Neural cell (in vitro differentiated cells): ENCODE measurements around the gene ATP9B. TPM values are rescaled to one million over a fixed set of nuclear protein-coding genes. Genes with fewer than 3 reads are reported as not detected.

Experiments
- H2AFZ ChIP-seq: fragments of 200-600, 300-800 bp; sonication (generic), shearing (Covaris generic); 2 replicates; pipeline ENCODE4 v1.6.0; 2014; ENCODE audit warnings: low read depth, mild to moderate bottlenecking, antibody characterized with exemption, low read length, moderate library complexity
- H3F3A ChIP-seq: fragments of 200-600 bp; shearing (Covaris generic); 2 replicates; pipeline ENCODE4 v1.6.1; 2016; ENCODE audit warnings: mild to moderate bottlenecking, moderate library complexity, mixed read lengths, antibody characterized with exemption, low read length; ENCODE audit not compliant: insufficient read depth, poor library complexity, severe bottlenecking
- H3K27ac ChIP-seq: fragments of 200-600, 300-800 bp; sonication (generic), shearing (Covaris generic); 2 replicates; pipeline ENCODE4 v1.5.1; 2014; ENCODE audit warnings: mild to moderate bottlenecking, low read length, moderate library complexity
- H3K27me3 ChIP-seq: fragments of 300-800, 200-600 bp; sonication (generic), shearing (Covaris generic); 2 replicates; pipeline ENCODE4 v1.6.0; 2014; ENCODE audit warnings: mild to moderate bottlenecking, low read depth, low read length, moderate library complexity; ENCODE audit not compliant: insufficient read depth
- H3K36me3 ChIP-seq: fragments of 300-800, 200-600 bp; sonication (generic), shearing (Covaris generic); 2 replicates; pipeline ENCODE4 v1.5.1; 2014; ENCODE audit warnings: mild to moderate bottlenecking, antibody characterized with exemption, low read length, moderate library complexity; ENCODE audit not compliant: insufficient read depth
- H3K4me2 ChIP-seq: fragments of 300-800, 200-600 bp; sonication (generic), shearing (Covaris generic); 2 replicates; pipeline ENCODE4 v1.6.0; 2014; ENCODE audit warnings: mild to moderate bottlenecking, low read length
- H3K4me3 ChIP-seq: fragments of 300-800, 200-600 bp; sonication (generic), shearing (Covaris generic); 2 replicates; pipeline ENCODE4 v1.5.1; 2014; ENCODE audit warnings: mild to moderate bottlenecking, low read length, moderate library complexity
- H3K79me2 ChIP-seq: fragments of 200-600 bp; shearing (Covaris generic); replicated peaks from 2 replicates; pipeline ENCODE4 v1.6.0; 2014; ENCODE audit warnings: mild to moderate bottlenecking, low read length, moderate library complexity; ENCODE audit not compliant: insufficient read depth
- H3K9ac ChIP-seq: fragments of 300-800, 200-600 bp; sonication (generic), shearing (Covaris generic); 2 replicates; pipeline ENCODE4 v1.6.1; 2016; ENCODE audit warnings: mild to moderate bottlenecking, low read length, mixed read lengths
- H3K9me2 ChIP-seq: fragments of 200-600 bp; shearing (Covaris generic); 2 replicates; pipeline ENCODE4 v1.6.1; 2016; ENCODE audit warnings: mild to moderate bottlenecking, low read length, mixed read lengths; ENCODE audit not compliant: insufficient read depth
- H3K9me3 ChIP-seq: fragments of 200-600, 300-800 bp; sonication (generic), shearing (Covaris generic); 2 replicates; pipeline ENCODE4 v1.6.1; 2016; ENCODE audit warnings: mild to moderate bottlenecking, mixed run types, low read length, moderate library complexity, mixed read lengths
- H4K20me1 ChIP-seq: fragments of 200-600 bp; shearing (Covaris generic); 2 replicates; pipeline ENCODE4 v1.6.1; 2016; ENCODE audit warnings: mild to moderate bottlenecking, mixed run types; ENCODE audit not compliant: insufficient read depth
- EP300 ChIP-seq: fragments of 450-650 bp; conservative IDR thresholded peaks from 2 replicates; pipeline ENCODE4 v1.6.1; 2014; ENCODE audit warnings: antibody characterized with exemption, mild to moderate bottlenecking, moderate library complexity; ENCODE audit not compliant: poor library complexity, severe bottlenecking
- EZH2 ChIP-seq: fragments of 200-600, 300-800 bp; shearing (Covaris generic), sonication (generic); IDR thresholded peaks from 2 replicates; pipeline ENCODE4 v1.6.1; 2014; ENCODE audit warnings: antibody characterized with exemption, low read length, borderline replicate concordance, mild to moderate bottlenecking; ENCODE audit not compliant: insufficient read depth, poor library complexity, severe bottlenecking
- MXI1 ChIP-seq: fragments of 450-650 bp; conservative IDR thresholded peaks from 2 replicates; pipeline ENCODE4 v1.6.1; 2014; ENCODE audit warnings: antibody characterized with exemption, mild to moderate bottlenecking; ENCODE audit not compliant: poor library complexity, severe bottlenecking
- POLR2AphosphoS5 ChIP-seq: IDR thresholded peaks from 2 replicates; pipeline ENCODE4 v1.6.1; 2012
- RAD21 ChIP-seq: fragments of 450-650 bp; conservative IDR thresholded peaks from 2 replicates; pipeline ENCODE4 v1.6.1; 2014; ENCODE audit warnings: antibody characterized with exemption, mild to moderate bottlenecking, moderate library complexity
- SMC3 ChIP-seq: fragments of 450-650 bp; conservative IDR thresholded peaks from 2 replicates; pipeline ENCODE4 v1.6.1; 2014; ENCODE audit warnings: antibody characterized with exemption, mild to moderate bottlenecking, moderate library complexity; ENCODE audit not compliant: poor library complexity
- TAF1 ChIP-seq: IDR thresholded peaks from 2 replicates; pipeline ENCODE4 v1.6.1; 2012; ENCODE audit warnings: low read depth
- polyA plus RNA-seq: library from polyadenylated mRNA; depleted of rRNA; stranded (reverse); fragments of >200 nt; gene quantifications from 2 replicates; pipeline ENCODE4 v1.2.3, GENCODE V29; 2014
- TF ChIP-seq, protein P1 (sequence below): IDR thresholded peaks from 2 replicates; pipeline ENCODE4 v1.6.1; 2012; ENCODE audit warnings: borderline replicate concordance
- TF ChIP-seq, protein P2 (sequence below): fragments of 450-650 bp; IDR thresholded peaks from 2 replicates; pipeline ENCODE4 v1.5.1; 2014; ENCODE audit warnings: antibody characterized with exemption, mild to moderate bottlenecking, moderate library complexity; ENCODE audit not compliant: poor library complexity, severe bottlenecking

Gene ATP9B
- polyA plus RNA-seq, 1 donor from 2014 or later: 15.4 TPM

- H3F3A ChIP-seq: no peaks in the 10 kb centered on the region
- no peak overlapping the region for H3K9ac ChIP-seq
- H3K4me3 ChIP-seq: peak overlapping the region; percentile 28
- TF ChIP-seq POLR2AphosphoS5: peak; percentile 71
- no peak for TF ChIP-seq EZH2
- TF ChIP-seq, protein P1, sequence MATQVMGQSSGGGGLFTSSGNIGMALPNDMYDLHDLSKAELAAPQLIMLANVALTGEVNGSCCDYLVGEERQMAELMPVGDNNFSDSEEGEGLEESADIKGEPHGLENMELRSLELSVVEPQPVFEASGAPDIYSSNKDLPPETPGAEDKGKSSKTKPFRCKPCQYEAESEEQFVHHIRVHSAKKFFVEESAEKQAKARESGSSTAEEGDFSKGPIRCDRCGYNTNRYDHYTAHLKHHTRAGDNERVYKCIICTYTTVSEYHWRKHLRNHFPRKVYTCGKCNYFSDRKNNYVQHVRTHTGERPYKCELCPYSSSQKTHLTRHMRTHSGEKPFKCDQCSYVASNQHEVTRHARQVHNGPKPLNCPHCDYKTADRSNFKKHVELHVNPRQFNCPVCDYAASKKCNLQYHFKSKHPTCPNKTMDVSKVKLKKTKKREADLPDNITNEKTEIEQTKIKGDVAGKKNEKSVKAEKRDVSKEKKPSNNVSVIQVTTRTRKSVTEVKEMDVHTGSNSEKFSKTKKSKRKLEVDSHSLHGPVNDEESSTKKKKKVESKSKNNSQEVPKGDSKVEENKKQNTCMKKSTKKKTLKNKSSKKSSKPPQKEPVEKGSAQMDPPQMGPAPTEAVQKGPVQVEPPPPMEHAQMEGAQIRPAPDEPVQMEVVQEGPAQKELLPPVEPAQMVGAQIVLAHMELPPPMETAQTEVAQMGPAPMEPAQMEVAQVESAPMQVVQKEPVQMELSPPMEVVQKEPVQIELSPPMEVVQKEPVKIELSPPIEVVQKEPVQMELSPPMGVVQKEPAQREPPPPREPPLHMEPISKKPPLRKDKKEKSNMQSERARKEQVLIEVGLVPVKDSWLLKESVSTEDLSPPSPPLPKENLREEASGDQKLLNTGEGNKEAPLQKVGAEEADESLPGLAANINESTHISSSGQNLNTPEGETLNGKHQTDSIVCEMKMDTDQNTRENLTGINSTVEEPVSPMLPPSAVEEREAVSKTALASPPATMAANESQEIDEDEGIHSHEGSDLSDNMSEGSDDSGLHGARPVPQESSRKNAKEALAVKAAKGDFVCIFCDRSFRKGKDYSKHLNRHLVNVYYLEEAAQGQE: no peak
- TF ChIP-seq EP300: peak; percentile 72
- TF ChIP-seq MXI1: no peak
- no peaks in the 10 kb centered on the region for H3K27me3 ChIP-seq
- H3K9me3 ChIP-seq: no peaks in the 10 kb centered on the region
- H3K4me2 ChIP-seq: no peak overlapping the region
- no peaks in the 10 kb centered on the region for H4K20me1 ChIP-seq
- no peak overlapping the region for H2AFZ ChIP-seq
- H3K36me3 ChIP-seq: no peaks in the 10 kb centered on the region
- H3K79me2 ChIP-seq: no peaks in the 10 kb centered on the region
- no peak overlapping the region for H3K27ac ChIP-seq
- H3K9me2 ChIP-seq: no peaks in the 10 kb centered on the region
These were observed 302.4 kb downstream of the ATP9B start for GRCh38 chr18:79371561-79372121.

GRCh38 chr18:79372461-79372860, 303.3 kb downstream of the ATP9B start:
- no peaks in the 10 kb centered on the region for H3K27me3 ChIP-seq
- H3K9ac ChIP-seq: no peak overlapping the region
- TF ChIP-seq EP300: no peak
- no peak for TF ChIP-seq POLR2AphosphoS5
- TF ChIP-seq SMC3: no peak
- TF ChIP-seq, protein P2, sequence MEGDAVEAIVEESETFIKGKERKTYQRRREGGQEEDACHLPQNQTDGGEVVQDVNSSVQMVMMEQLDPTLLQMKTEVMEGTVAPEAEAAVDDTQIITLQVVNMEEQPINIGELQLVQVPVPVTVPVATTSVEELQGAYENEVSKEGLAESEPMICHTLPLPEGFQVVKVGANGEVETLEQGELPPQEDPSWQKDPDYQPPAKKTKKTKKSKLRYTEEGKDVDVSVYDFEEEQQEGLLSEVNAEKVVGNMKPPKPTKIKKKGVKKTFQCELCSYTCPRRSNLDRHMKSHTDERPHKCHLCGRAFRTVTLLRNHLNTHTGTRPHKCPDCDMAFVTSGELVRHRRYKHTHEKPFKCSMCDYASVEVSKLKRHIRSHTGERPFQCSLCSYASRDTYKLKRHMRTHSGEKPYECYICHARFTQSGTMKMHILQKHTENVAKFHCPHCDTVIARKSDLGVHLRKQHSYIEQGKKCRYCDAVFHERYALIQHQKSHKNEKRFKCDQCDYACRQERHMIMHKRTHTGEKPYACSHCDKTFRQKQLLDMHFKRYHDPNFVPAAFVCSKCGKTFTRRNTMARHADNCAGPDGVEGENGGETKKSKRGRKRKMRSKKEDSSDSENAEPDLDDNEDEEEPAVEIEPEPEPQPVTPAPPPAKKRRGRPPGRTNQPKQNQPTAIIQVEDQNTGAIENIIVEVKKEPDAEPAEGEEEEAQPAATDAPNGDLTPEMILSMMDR: no peak
- TF ChIP-seq RAD21: no peak
- no peak for TF ChIP-seq EZH2
- TF ChIP-seq TAF1: no peak
- TF ChIP-seq MXI1: no peak
- TF ChIP-seq, protein P1: no peak
- no peaks in the 10 kb centered on the region for H3K36me3 ChIP-seq
- no peaks in the 10 kb centered on the region for H4K20me1 ChIP-seq
- no peak overlapping the region for H3K4me2 ChIP-seq
- no peak overlapping the region for H3K4me3 ChIP-seq
- H3K9me2 ChIP-seq: no peaks in the 10 kb centered on the region
- no peaks in the 10 kb centered on the region for H3K79me2 ChIP-seq
- no peaks in the 10 kb centered on the region for H3K9me3 ChIP-seq
- no peaks in the 10 kb centered on the region for H3F3A ChIP-seq
- no peak overlapping the region for H3K27ac ChIP-seq
- H2AFZ ChIP-seq: no peak overlapping the region
